ENCODE data around the gene TTC7B.

- TF ChIP-seq MAX (IDR thresholded peaks at IDR 0.05; ENCODE audit: low read depth, low read length) (no peak), POLR2A (IDR thresholded peaks at IDR 0.05; ENCODE audit: extremely low read depth, insufficient read length) (no peak), CTCF (IDR thresholded peaks at IDR 0.05; ENCODE audit: low read depth, low read length) (no peak), MYC (IDR thresholded peaks at IDR 0.05; ENCODE audit: low read depth, low read length) (no peak)
These were observed 154.4 kb downstream of the TTC7B start for GRCh38 chr14:90661866-90662265.

Data from NB4 (cell line).